Pancreas (tissue), 10 donors: Measurements from ENCODE around the gene FBXO48. TPM values are rescaled to one million over a fixed set of nuclear protein-coding genes. Genes with fewer than 3 reads are reported as not detected.

Source experiments
- ATAC-seq, 4 donors: fragments of 200-7000 bp; cut with Tn5 transposase; one replicate each; pipeline versions ENCODE4 v1.8.0 to v1.9.1; 2020; ENCODE audit warnings: mild to moderate bottlenecking in 4 of 4, moderate library complexity in 4 of 4
- DNase-seq, 6 donors: peaks; one replicate each; pipeline ENCODE4 v3.0.0-alpha.2; 2020
- FAIRE-seq: peaks from 2 replicates; lab custom pipeline; 2012; peaks lifted over from hg19 to GRCh38; lab: Jason Lieb, UNC
- H3K27ac ChIP-seq, 4 donors: fragments of 200-600 bp; sonication (generic); 1 replicate in 3 of 4; 2 replicates in 1 of 4; pipeline versions ENCODE4 v1.5.0 to v1.8.0; 2020
- H3K27me3 ChIP-seq, 4 donors: fragments of 200-600 bp; one replicate each; pipeline ENCODE4 v1.8.0; 2021
- H3K36me3 ChIP-seq, 3 donors: fragments of 200-600 bp; sonication (generic) in 1 of 3; one replicate each; pipeline versions ENCODE4 v1.5.0 to v1.8.0; 2020 to 2021
- H3K4me1 ChIP-seq, 3 donors: fragments of 200-600 bp; one replicate each; pipeline ENCODE4 v1.8.0; 2021
- H3K4me3 ChIP-seq, 4 donors: fragments of 200-600 bp; sonication (generic) in 2 of 4; one replicate each; pipeline versions ENCODE4 v1.5.0 to v1.8.0; 2020 to 2021
- H3K9me3 ChIP-seq, 4 donors: fragments of 200-600 bp; one replicate each; pipeline ENCODE4 v1.8.0; 2021
- whole genome bisulfite sequencing, 2 donors: extraction: QIAGEN DNeasy Blood & Tissue Kit; methylation state at CpG; one replicate each; pipeline ENCODE4 v1.1.7; 2013; 5-methylcytosine and 5-hydroxymethylcytosine counted together
- intact Hi-C, 3 donors: fragments of 100-400 bp; cut with DNase I; formaldehyde crosslinking; loops; one replicate each; pipeline versions ENCODE4 v1.11.1 to v1.14.2; 2022
- polyA plus RNA-seq, 2 donors: library from polyadenylated mRNA; stranded (reverse); fragments of 200-250 nt; gene quantifications; one replicate each; pipeline ENCODE4 v1.2.3, GENCODE V29; 2013
- total RNA-seq, 6 donors: library from RNA; stranded (reverse); fragmentation: NEBNext Ultra II Directional in 4 of 6; extraction: Animal tissue kit (Norgen Biotek cat#: 25700) in 4 of 6; gene quantifications; one replicate each; pipeline versions ENCODE4 v1.2.1 to v1.2.4, GENCODE V29; 2021 to 2023
- TF ChIP-seq, protein P1 (sequence below), 4 donors: fragments of 200-600 bp; sonication (generic) in 3 of 4; IDR thresholded peaks; one replicate each; pipeline versions ENCODE4 v1.5.0 to v1.8.0; 2021; ENCODE audit warnings: antibody characterized with exemption in 4 of 4
- donor health status: healthy with polysubstance abuse.
- donor health status: DM: no; HTN: no; CAD: no; lungs with moderate emphysema.
- donor health status: DM: no; HTN: no; CAD: no.
- donor health status: control.
- donor health status: control.
- donor health status: Bipolar disorder and iron deficiency.
- donor health status: DM: yes; HTN: yes; CAD: no.
- donor health status: DM: no; HTN: no; CAD: no.
- donor health status: DM: no; HTN: no; CAD: no.
- donor health status: DM: yes; HTN: yes; CAD: no.

Gene FBXO48
- total and polyA plus RNA-seq, 8 donors: 0.46 to 1.1 (median 0.70) TPM

DNA sequence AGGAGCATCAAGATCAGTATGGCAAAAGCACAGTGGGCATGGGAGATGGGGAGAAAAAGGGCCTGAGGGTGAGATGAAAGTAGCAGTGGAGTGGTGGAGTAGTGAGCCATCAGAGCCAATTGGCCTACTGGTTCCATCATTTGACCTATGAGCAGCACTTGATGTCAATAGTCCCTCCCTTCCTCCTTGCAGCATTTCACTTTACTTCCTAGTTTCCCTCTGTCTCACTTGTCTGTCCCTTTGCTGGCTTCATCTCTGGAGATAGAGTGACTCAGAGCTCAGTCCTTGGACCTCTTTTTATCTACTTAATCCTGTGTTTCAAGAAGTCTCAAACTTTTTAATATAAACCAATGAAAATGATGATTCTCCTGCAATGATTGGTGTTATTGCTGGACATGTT lies 32.1 kb downstream of the FBXO48 start:
- Histone ChIP-seq H3K4me1 (peaks cover 0 to under 1% (median 0%) of the 10 kb centered on the region in 3 donors), H3K27me3 (no peaks in the 10 kb centered on the region), H3K27ac (no peak overlapping the region), H3K9me3 (no peaks in the 10 kb centered on the region), H3K36me3 (no peaks in the 10 kb centered on the region), H3K4me3 (no peak overlapping the region)
- TF ChIP-seq, protein P1, sequence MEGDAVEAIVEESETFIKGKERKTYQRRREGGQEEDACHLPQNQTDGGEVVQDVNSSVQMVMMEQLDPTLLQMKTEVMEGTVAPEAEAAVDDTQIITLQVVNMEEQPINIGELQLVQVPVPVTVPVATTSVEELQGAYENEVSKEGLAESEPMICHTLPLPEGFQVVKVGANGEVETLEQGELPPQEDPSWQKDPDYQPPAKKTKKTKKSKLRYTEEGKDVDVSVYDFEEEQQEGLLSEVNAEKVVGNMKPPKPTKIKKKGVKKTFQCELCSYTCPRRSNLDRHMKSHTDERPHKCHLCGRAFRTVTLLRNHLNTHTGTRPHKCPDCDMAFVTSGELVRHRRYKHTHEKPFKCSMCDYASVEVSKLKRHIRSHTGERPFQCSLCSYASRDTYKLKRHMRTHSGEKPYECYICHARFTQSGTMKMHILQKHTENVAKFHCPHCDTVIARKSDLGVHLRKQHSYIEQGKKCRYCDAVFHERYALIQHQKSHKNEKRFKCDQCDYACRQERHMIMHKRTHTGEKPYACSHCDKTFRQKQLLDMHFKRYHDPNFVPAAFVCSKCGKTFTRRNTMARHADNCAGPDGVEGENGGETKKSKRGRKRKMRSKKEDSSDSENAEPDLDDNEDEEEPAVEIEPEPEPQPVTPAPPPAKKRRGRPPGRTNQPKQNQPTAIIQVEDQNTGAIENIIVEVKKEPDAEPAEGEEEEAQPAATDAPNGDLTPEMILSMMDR (IDR thresholded peaks at IDR 0.05): no peak
- ATAC-seq (peak in 1 of 4 donors; percentile 37), FAIRE-seq (no peak), DNase-seq (no peak)
- intact Hi-C loops: no loop called here

DNA sequence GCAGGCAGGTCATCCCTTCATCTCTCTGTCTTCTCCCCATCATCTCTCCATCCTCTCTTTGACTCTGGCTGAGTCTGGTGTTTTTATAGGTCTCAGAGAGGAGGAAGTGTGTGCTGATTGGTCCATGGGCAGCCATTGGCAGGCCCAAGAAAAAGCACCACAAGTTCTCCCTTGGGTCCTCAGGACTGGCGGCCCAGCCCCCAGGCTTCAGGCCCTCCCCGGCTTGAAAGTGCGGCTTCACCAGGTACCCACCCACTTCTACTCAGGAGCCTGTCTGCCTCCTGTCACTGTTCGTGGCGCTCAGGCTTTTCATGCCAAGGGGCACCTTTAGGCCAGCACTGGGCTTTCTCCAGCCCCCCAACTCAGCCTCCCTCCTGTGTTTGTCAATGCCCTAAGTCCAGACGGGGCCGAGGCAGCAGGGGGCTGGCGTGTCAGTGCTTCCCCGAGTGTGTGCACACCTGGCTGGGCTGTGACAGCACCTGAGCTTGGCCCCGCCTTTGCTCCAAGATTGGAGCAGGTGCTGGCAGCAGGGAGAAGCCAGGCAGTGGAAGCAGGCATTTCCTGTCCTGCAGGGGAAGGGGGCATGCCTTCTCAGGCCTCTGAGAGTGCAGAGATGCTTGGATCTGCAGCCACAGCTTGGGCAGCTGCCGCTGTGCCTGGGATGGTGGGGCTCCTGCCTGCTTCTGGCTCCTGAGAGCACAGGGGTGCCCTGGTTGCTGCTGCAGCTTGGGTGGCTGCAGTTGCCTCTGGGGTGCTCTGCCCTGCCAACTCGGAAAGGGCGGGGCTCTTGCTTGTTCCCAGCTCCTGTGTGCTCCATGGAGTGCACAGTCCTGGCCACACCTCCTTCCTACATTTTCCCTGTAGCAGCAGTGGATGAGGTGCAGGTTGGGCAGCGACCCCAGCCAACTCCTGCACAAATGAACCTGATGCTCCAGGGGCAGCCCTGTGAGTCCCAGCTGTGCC lies 34.1 kb downstream of the FBXO48 start:
- Histone ChIP-seq H3K27ac (no peak overlapping the region), H3K9me3 (no peaks in the 10 kb centered on the region), H3K36me3 (no peaks in the 10 kb centered on the region), H3K27me3 (no peaks in the 10 kb centered on the region), H3K4me3 (no peak overlapping the region), H3K4me1 (no peaks in the 10 kb centered on the region)
- WGBS, 2 donors: 67 to 77% methylated on average over 14 of the region's 14 CpGs
- TF ChIP-seq, protein P1 (IDR thresholded peaks at IDR 0.05): no peak
- DNase-seq (peak in 2 of 6 donors; percentile 29 to 72), FAIRE-seq (no peak), ATAC-seq (peak; percentile 36 to 56 (median 48))
- intact Hi-C loops: no loop called here

DNA sequence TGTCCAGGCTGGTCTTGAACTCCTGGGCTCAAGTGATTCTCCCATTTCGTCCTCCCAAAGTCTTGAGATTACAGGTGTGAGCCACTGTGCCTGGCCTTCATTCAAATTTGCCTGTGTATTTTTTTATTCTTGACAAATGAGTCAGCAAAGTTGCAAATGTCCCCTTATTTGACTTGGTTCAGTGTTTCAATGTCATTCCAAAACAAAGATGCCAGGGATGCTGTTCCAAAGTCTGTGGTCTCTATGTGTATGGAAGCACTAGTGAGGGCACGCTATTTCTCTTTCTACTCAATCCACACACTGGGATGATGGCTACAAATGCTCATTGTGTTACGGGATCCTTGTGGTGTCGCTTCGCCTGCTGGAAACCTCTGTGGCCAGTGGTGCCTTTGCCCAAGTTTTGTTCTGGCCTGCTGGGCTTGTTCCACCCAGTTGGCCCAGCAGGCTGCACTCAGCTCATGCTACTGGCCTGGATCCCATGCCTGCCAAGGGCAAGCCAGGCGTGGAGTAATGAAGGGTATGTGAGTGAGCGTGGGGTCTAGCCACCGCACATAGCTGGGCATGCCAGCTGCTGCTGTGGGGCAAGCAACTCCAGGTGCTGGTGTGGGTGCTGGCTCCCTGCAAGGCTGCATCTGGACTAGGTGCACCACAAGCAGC lies 35.6 kb downstream of the FBXO48 start:
- FAIRE-seq (no peak), DNase-seq (no peak), ATAC-seq (no peak)
- H3K36me3 ChIP-seq: no peaks in the 10 kb centered on the region
- peaks cover 0 to 2% (median 0%) of the 10 kb centered on the region in 3 donors for H3K4me1 ChIP-seq
- no peak overlapping the region for H3K4me3 ChIP-seq
- WGBS, 2 donors: 82 to 84% methylated on average over 8 of the region's 8 CpGs
- TF ChIP-seq, protein P1 (IDR thresholded peaks at IDR 0.05): no peak
- H3K27ac ChIP-seq: no peak overlapping the region
- H3K27me3 ChIP-seq: no peaks in the 10 kb centered on the region
- intact Hi-C loops: no loop called here
- H3K9me3 ChIP-seq: no peaks in the 10 kb centered on the region

DNA sequence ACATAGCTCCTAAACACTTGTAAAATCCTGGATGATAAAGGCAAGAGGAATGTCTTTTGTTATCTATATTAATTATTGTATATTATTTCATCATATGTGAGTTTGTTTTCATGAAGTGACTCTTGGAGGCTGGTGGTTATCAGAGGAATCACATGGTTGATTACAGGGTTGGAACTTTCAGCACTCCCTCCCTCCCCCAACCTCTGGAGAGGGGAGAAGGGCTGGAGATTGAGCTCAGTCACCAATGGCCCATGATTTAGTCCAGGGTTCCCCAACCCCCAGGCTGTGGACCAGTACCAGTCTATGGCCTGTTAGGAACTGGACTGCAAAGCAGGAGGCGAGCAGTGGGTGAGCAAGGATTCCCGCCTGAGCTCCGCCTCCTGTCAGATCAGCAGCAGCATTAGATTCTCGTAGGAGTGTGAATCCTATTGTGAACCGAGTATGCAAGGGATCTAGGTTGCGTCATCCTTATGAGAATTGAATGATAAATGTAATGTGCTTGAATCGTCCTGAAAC lies 37.7 kb downstream of the FBXO48 start:
- WGBS, 2 donors: 78 to 85% methylated on average over 7 of the region's 7 CpGs
- TF ChIP-seq, protein P1 (IDR thresholded peaks at IDR 0.05): no peak
- DNase-seq (no peak), FAIRE-seq (no peak), ATAC-seq (no peak)
- Histone ChIP-seq H3K27ac (no peak overlapping the region), H3K27me3 (no peaks in the 10 kb centered on the region), H3K9me3 (no peaks in the 10 kb centered on the region), H3K4me1 (peaks cover 0 to 2% (median 0%) of the 10 kb centered on the region in 3 donors), H3K36me3 (no peaks in the 10 kb centered on the region), H3K4me3 (no peak overlapping the region)
- intact Hi-C loops: no loop called here
